Sigmoid colon (tissue), 7 donors: Measurements from ENCODE around the gene HK2. TPM values are rescaled to one million over a fixed set of nuclear protein-coding genes. Genes with fewer than 3 reads are reported as not detected.

Source experiments
- DNase-seq: peaks from one replicate; pipeline ENCODE4 v3.0.0-alpha.2; 2019
- H3K27ac ChIP-seq, 4 donors: fragments of 200-600 bp; sonication (generic); one replicate each; pipeline ENCODE4 v1.5.1; 2016 to 2019; ENCODE audit warnings: mild to moderate bottlenecking in 1 of 4
- H3K27me3 ChIP-seq, 3 donors: fragments of 200-600 bp; sonication (generic); one replicate each; pipeline ENCODE4 v1.5.1; 2019; ENCODE audit warnings: mild to moderate bottlenecking in 1 of 3
- H3K36me3 ChIP-seq, 4 donors: fragments of 200-600 bp; sonication (generic); one replicate each; pipeline ENCODE4 v1.5.1; 2016 to 2019
- H3K4me1 ChIP-seq, 4 donors: fragments of 200-600 bp; sonication (generic); one replicate each; pipeline ENCODE4 v1.5.1; 2017 to 2019
- H3K4me3 ChIP-seq, 4 donors: fragments of 200-600 bp; sonication (generic); one replicate each; pipeline ENCODE4 v1.5.1; 2017 to 2019; ENCODE audit warnings: mild to moderate bottlenecking in 2 of 4, moderate library complexity in 1 of 4
- H3K9me3 ChIP-seq, 4 donors: fragments of 200-600 bp in 3 of 4; sonication (generic) in 3 of 4; one replicate each; pipeline versions ENCODE4 v1.5.1 to v1.6.1; 2013 to 2019
- EP300 ChIP-seq, 4 donors: sonication (generic); formaldehyde crosslinking; IDR thresholded peaks; one replicate each; pipeline ENCODE4 v1.6.1; 2017; ENCODE audit warnings: antibody characterized with exemption in 4 of 4
- POLR2A ChIP-seq, 2 donors: fragments of 450-650 bp; IDR thresholded peaks; one replicate each; pipeline ENCODE4 v1.6.1; 2016; ENCODE audit warnings: antibody characterized with exemption in 2 of 2, mild to moderate bottlenecking in 2 of 2, moderate library complexity in 2 of 2
- POLR2AphosphoS5 ChIP-seq, 4 donors: sonication (generic); formaldehyde crosslinking; IDR thresholded peaks; one replicate each; pipeline ENCODE4 v1.6.1; 2017; ENCODE audit warnings: antibody characterized with exemption in 4 of 4
- WGBS, 2 donors: extraction: QIAGEN DNeasy Blood & Tissue Kit; methylation state at CpG; one replicate each; pipeline ENCODE4 v1.1.7; 2013; 5-methylcytosine and 5-hydroxymethylcytosine counted together
- intact Hi-C: fragments of 100-400 bp; cut with DNase I; formaldehyde crosslinking; loops from one replicate; pipeline ENCODE4 v1.15.1; 2023
- polyA plus RNA-seq, 3 donors: library from polyadenylated mRNA; stranded (reverse); fragments of 200-250 nt; gene quantifications; one replicate each; pipeline ENCODE4 v1.2.3, GENCODE V29; 2013
- total RNA-seq, 4 donors: library from RNA; depleted of rRNA; stranded (reverse); fragments of >200 nt; gene quantifications; one replicate each; pipeline ENCODE4 v1.1.0, GENCODE V29; 2016
- TF ChIP-seq, protein P1 (sequence below), 4 experiments: fragments of 450-650 bp in 3 of 4; fragments of 200-600 bp in 1 of 4; IDR thresholded peaks; one replicate each; pipeline ENCODE4 v1.5.1; 2016 to 2019; ENCODE audit warnings: antibody characterized with exemption in 4 of 4, mild to moderate bottlenecking in 3 of 4, moderate library complexity in 2 of 4
- donor health status: healthy with polysubstance abuse.
- donor health status: Bipolar disorder and iron deficiency.
- donor health status: healthy.

Gene HK2
- total and polyA plus RNA-seq, 7 donors: 1.3 to 118 (median 1.9) TPM

DNA sequence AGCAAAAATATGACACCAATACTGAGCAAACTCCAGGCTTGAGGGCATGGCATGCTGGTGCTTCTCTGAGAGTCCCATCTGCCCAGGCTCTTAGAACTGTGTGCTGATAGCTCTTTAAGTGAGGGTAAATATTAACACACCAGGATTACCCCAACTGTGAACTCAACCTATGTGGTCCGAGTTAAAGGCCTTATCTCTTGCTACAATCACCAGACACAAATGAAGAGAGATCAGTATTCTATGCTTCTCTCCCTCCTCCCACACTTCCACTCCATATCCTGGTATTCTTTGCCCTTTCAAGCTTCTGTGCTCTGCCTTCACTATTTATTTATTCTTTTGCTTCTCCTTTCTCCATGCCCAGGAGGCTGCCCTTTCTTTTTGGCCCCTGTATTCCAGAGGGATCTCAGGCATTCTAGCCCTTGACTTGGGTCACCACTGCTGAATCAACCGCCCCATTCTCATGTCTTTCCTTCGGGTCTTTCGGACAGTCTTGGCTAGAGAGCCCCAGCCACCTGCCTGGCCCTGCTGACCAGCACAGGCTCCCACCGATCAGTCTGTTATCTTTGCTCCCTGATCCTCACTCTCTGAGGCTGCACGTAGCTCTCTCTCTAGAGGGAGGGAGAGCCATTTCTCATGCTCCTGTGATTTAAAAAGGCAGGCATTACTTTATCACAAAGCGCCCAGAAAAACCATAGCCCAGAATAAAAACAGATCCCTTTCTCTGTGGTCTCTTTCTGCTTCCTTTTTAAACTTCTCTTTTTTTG, 17.2 kb upstream of the HK2 start:
- peak overlapping the region in 1 of 4 donors; percentile 14 for H3K27ac ChIP-seq
- no peak overlapping the region for H3K4me3 ChIP-seq
- WGBS, 2 donors: 27 to 44% methylated on average over 7 of the region's 7 CpGs
- TF ChIP-seq, protein P1, sequence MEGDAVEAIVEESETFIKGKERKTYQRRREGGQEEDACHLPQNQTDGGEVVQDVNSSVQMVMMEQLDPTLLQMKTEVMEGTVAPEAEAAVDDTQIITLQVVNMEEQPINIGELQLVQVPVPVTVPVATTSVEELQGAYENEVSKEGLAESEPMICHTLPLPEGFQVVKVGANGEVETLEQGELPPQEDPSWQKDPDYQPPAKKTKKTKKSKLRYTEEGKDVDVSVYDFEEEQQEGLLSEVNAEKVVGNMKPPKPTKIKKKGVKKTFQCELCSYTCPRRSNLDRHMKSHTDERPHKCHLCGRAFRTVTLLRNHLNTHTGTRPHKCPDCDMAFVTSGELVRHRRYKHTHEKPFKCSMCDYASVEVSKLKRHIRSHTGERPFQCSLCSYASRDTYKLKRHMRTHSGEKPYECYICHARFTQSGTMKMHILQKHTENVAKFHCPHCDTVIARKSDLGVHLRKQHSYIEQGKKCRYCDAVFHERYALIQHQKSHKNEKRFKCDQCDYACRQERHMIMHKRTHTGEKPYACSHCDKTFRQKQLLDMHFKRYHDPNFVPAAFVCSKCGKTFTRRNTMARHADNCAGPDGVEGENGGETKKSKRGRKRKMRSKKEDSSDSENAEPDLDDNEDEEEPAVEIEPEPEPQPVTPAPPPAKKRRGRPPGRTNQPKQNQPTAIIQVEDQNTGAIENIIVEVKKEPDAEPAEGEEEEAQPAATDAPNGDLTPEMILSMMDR (IDR thresholded peaks at IDR 0.05): no peak
- TF ChIP-seq POLR2AphosphoS5 (IDR thresholded peaks at IDR 0.05) (no peak), POLR2A (IDR thresholded peaks at IDR 0.05) (no peak), EP300 (IDR thresholded peaks at IDR 0.05) (no peak)
- intact Hi-C loops: no loop called here
- H3K9me3 ChIP-seq: no peaks in the 10 kb centered on the region
- no peaks in the 10 kb centered on the region for H3K4me1 ChIP-seq
- no peaks in the 10 kb centered on the region for H3K27me3 ChIP-seq
- no peaks in the 10 kb centered on the region for H3K36me3 ChIP-seq
- no peak for DNase-seq

GRCh38 chr2:74817304-74817675, 16.6 kb upstream of the HK2 start:
- WGBS, 2 donors: 59 to 92% methylated on average over 1 of the region's 1 CpG
- Histone ChIP-seq H3K36me3 (no peaks in the 10 kb centered on the region), H3K27ac (no peak overlapping the region), H3K4me1 (no peaks in the 10 kb centered on the region), H3K9me3 (no peaks in the 10 kb centered on the region), H3K27me3 (no peaks in the 10 kb centered on the region), H3K4me3 (no peak overlapping the region)
- intact Hi-C loops: no loop called here
- DNase-seq: no peak
- TF ChIP-seq POLR2AphosphoS5 (IDR thresholded peaks at IDR 0.05) (no peak), EP300 (IDR thresholded peaks at IDR 0.05) (no peak), POLR2A (IDR thresholded peaks at IDR 0.05) (no peak)
- TF ChIP-seq, protein P1 (IDR thresholded peaks at IDR 0.05): no peak

GRCh38 chr2:74819702-74820101, 14.2 kb upstream of the HK2 start:
- intact Hi-C loops: no loop called here

DNA sequence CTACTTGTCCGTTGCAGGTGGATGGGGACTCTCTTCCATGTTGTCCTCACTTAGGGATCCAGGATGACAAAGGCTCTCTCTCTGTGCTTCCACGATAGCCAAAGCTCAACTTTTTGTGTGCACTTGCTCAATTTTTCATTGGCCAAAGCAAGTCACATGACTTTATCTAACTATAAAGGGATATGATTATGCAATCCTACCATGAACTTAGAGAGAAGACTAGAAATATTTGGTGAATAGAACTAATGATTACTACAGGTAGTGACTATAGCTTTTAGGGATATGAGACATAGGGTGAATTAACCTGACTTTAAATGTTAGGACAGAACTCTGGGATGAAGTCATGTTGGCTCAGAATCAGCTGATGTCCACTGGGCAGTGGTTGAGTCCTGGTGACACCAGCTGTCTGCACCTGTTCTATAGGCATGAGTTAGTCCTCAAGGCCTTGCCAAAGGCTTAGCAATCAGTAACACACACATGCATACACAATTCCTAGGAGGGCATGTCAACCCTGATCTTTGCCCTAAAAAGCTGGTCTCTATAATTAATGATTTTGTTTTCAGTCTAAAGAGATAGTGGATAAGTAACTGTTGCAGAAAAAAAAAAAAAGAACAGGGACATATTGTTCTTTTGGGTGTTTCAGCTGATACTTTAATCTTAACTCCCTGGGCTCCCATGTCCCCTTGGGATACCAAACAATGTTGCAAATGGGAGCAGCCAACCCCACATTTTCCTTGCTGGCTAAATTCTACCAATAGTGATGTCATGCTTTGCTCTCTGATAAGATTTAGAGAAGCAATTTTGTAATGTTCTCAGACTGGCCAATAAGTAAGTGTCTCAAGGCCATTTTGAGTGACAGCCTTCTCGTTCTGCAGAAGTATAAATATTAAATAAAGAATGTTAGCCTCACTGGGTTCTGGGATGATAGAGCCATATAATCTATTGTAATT, 12.5 kb upstream of the HK2 start:
- no peaks in the 10 kb centered on the region for H3K36me3 ChIP-seq
- H3K27me3 ChIP-seq: no peaks in the 10 kb centered on the region
- H3K27ac ChIP-seq: no peak overlapping the region
- no peak for TF ChIP-seq EP300 (IDR thresholded peaks at IDR 0.05)
- TF ChIP-seq, protein P1 (IDR thresholded peaks at IDR 0.05): no peak
- TF ChIP-seq POLR2A (IDR thresholded peaks at IDR 0.05): no peak
- no peak for TF ChIP-seq POLR2AphosphoS5 (IDR thresholded peaks at IDR 0.05)
- DNase-seq: no peak
- H3K4me3 ChIP-seq: no peak overlapping the region
- peaks cover 0 to 10% (median 0%) of the 10 kb centered on the region in 4 donors for H3K4me1 ChIP-seq
- 84 to 85% methylated on average over 3 of the region's 3 CpGs for WGBS, 2 donors
- no peaks in the 10 kb centered on the region for H3K9me3 ChIP-seq
- intact Hi-C loops: no loop called here

More at GRCh38 chr2:74819702-74820101, 14.2 kb upstream of the HK2 start:
- TF ChIP-seq POLR2AphosphoS5 (IDR thresholded peaks at IDR 0.05) (no peak), EP300 (IDR thresholded peaks at IDR 0.05) (no peak), POLR2A (IDR thresholded peaks at IDR 0.05) (no peak)
- TF ChIP-seq, protein P1 (IDR thresholded peaks at IDR 0.05): no peak
- no peak overlapping the region for H3K27ac ChIP-seq
- H3K27me3 ChIP-seq: no peaks in the 10 kb centered on the region
- H3K4me3 ChIP-seq: no peak overlapping the region
- no peak for DNase-seq
- no peaks in the 10 kb centered on the region for H3K9me3 ChIP-seq
- H3K4me1 ChIP-seq: peaks cover 0 to 8% (median 0%) of the 10 kb centered on the region in 4 donors
- H3K36me3 ChIP-seq: no peaks in the 10 kb centered on the region
